ENCODE measurements around the gene DIAPH2. TPM values are rescaled to one million over a fixed set of nuclear protein-coding genes. Genes with fewer than 3 reads are reported as not detected.

DIAPH2 gene
- total and polyA plus RNA-seq, 12 donors, result 1.8 to 13.6 (median 10.1) TPM

- TF ChIP-seq CTCF (IDR thresholded peaks at IDR 0.05), result no peak
- intact Hi-C loops (cut with DNase I), result no loop called here
- Histone ChIP-seq H3K27me3 (peaks cover 0 to 7% (median 0%) of the 10 kb centered on the region in 7 donors), H3K27ac (no peak overlapping the region), H3K36me3 (no peaks in the 10 kb centered on the region), H3K4me1 (peaks cover 0 to 5% (median 0%) of the 10 kb centered on the region in 9 donors), H3K9me3 (no peaks in the 10 kb centered on the region), H3K4me3 (no peak overlapping the region)
- no peak for DNase-seq
- WGBS, 2 donors, result 87 to 93% methylated on average over 3 of the region's 3 CpGs
- ATAC-seq, result no peak
Measured at GRCh38 chrX:96824166-96824565, 139.5 kb downstream of the DIAPH2 start.

GRCh38 chrX:96833333-96833732 is 148.7 kb downstream of the DIAPH2 start:
- Histone ChIP-seq H3K27me3 (no peaks in the 10 kb centered on the region), H3K4me3 (no peak overlapping the region), H3K27ac (no peak overlapping the region), H3K36me3 (no peaks in the 10 kb centered on the region), H3K9me3 (no peaks in the 10 kb centered on the region), H3K4me1 (peaks cover 0 to 5% (median 0%) of the 10 kb centered on the region in 9 donors)
- no peak for ATAC-seq
- TF ChIP-seq CTCF (IDR thresholded peaks at IDR 0.05), result no peak
- 94 to 97% methylated on average over 2 of the region's 2 CpGs for WGBS, 2 donors
- intact Hi-C loops (cut with DNase I), result no loop called here
- no peak for DNase-seq

GRCh38 chrX:96834137-96834536 is 149.5 kb downstream of the DIAPH2 start:
- intact Hi-C loops (cut with DNase I), result no loop called here
- H3K36me3 ChIP-seq, result no peaks in the 10 kb centered on the region
- no peak for TF ChIP-seq CTCF (IDR thresholded peaks at IDR 0.05)
- ATAC-seq (no peak), DNase-seq (no peak)
- H3K9me3 ChIP-seq, result no peaks in the 10 kb centered on the region
- no peak overlapping the region for H3K27ac ChIP-seq
- H3K4me3 ChIP-seq, result no peak overlapping the region
- 96 to 100% methylated on average over 1 of the region's 1 CpG for WGBS, 2 donors
- H3K27me3 ChIP-seq, result no peaks in the 10 kb centered on the region
- H3K4me1 ChIP-seq, result peaks cover 0 to 4% (median 0%) of the 10 kb centered on the region in 9 donors

GRCh38 chrX:96835660-96836289 is 151.1 kb downstream of the DIAPH2 start:
- Histone ChIP-seq H3K4me1 (peaks cover 0 to 4% (median 0%) of the 10 kb centered on the region in 9 donors), H3K4me3 (no peak overlapping the region), H3K9me3 (no peaks in the 10 kb centered on the region), H3K27ac (no peak overlapping the region), H3K36me3 (no peaks in the 10 kb centered on the region), H3K27me3 (no peaks in the 10 kb centered on the region)
- intact Hi-C loops (cut with DNase I), result no loop called here
- 91 to 93% methylated on average over 5 of the region's 5 CpGs for WGBS, 2 donors
- TF ChIP-seq CTCF (IDR thresholded peaks at IDR 0.05), result no peak
- DNase-seq (no peak), ATAC-seq (no peak)

All from heart right ventricle (tissue), 16 donors.